Right hindlimb (tissue), 1 donor: ENCODE data around the gene MDC1.
A peak's percentile ranks its signal among the peaks of the same experiment; 100 is the strongest.

ENCODE experiments used
- DNase-seq: peaks from one replicate; pipeline ENCODE4 v3.0.0-alpha.2; 2018

The MDC1 gene

DNA sequence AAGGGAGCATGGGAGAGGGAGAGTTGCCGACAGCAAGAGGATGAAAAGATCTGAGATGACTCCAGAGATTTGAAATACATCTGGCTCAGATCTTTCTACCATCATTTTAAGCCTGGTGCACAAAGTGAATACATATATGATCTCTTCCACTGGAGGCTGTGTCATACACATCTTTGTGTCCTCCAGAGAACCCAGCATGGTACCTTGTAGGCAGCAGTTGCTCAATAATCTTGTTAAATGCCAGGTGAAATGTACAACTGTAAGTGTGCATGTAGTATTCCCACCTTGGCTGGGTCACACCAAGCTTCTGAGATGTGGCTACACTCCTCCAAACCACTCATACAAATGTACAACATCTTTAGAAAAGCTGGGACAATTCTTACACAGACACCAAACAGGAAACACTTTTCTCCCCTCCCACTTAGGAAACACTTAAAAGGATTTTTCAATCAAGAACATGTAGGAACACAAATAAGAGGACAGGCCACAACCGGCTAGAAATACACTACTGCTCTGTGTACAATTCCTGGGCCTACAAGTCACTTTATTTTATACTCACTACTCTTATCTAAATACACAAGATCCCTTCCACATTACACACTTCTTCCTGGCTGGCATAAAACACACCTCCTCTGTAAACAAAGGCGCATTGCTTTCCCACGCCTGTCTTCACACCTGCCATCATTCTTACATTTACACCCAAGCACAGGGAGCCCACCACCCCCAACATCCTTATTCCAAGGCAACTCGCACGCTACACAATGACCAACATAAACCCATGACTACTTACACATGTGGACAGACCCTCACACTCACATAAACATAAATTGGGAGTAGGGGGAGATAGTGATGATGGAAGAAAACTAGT lies 31.1 kb upstream of the MDC1 start:
- no peak for DNase-seq

DNA sequence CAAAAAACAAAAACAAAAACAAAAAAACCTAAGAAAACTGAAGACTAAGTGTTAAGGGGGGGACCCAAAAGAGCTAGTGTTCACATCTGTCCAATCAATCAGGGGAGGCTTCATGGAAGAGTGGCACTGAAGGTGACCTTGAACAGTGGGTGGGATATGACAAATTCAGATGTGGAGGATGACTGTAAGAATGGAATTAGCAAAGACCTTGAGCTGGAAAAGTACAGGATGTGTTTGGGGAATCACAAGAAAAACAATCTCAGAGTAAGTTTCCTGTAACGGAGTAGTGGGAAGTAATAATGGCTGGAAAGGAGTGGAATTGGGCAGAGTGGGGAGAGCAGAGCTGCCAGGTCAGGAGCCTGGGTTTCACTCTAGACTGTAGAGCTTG lies 30.2 kb upstream of the MDC1 start:
- DNase-seq, result no peak

DNA sequence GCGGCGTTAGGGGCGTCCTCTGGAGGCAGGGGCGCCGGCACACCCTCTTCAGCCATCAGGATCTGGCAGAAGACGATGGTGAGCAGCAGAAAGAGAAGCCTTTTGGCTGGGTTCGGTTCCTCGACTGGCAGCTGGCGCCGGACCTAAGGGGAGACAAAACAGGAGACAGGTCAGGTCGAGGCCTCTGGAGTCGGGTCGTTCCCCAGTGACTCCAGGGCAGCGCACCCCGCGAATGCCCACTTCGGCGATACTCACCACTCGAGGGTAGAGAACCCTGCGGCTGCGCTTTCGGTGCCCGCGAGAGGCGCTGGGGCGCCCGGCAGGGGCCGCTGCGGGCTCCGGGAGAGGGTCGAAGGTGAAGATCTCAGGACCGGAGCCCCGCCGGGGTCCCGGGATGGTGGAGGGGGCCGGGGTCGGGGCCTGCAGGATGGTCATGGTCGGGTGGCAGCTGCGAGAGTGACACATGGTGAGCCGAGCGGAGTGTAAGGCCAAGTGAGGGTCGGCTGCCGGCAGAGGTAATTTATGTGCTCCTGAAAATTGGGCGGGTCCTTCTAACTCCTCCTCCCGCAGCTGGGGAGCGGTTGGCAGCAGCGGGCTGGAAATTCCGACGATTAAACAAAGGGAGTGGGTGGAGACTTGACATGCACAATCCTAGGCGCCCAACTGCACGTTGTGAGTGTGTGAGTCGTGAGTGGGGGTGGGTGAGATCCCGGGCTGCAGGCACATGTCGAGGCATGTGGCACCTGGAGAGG lies 27.1 kb upstream of the MDC1 start, which contains the start of gene IER3:
Gene IER3, minus strand, starts transcription at position 494 of the 752 bp plus-strand sequence. Its CDS starts 29 bp downstream, at position 465.
- peak; percentile 87 for DNase-seq

DNA sequence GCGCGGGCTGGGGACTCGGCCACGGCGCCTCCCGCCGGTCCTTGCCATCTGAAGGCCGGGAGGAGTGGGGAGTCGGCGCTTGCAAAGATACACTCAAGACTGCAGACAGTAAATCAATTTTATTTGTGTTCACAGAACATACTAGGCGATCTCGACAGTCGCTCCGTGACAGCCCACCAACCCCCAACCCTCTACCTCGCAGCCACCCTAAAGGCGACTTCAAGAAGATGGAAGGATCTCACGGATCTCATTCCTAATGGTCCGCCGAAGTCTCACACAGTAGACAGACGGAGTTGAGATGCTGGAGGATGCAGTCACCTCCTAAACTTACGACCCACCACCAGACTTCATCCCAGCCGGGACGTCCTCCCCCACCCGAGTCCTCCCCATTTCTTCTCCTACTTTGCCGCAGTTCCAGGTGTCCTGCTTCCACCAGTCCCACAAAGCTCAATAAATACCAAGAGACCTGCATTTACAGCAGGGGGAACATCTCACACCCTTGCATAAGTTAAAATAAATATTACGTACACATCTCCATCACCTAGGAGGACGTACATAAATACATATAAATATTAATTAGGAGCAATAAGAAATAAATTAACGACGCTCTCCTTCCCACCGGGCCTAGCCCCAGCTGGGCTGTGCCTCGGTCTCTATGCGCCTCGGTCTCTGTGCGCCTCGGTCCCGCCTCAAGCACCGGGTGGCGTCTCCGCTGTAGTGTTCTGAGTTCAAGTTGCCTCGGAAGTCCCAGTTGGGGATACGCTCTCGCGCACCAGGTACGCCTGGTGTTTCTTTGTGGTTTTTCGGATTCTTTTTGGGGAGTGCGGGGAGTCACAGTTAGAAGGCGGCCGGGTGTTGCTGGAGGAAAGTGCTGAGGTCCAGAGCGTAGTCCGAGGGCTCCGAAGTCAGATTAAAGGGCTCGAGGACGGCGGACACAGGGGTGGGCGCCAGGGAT lies 26.3 kb upstream of the MDC1 start:
- DNase-seq, result peak; percentile 36

DNA sequence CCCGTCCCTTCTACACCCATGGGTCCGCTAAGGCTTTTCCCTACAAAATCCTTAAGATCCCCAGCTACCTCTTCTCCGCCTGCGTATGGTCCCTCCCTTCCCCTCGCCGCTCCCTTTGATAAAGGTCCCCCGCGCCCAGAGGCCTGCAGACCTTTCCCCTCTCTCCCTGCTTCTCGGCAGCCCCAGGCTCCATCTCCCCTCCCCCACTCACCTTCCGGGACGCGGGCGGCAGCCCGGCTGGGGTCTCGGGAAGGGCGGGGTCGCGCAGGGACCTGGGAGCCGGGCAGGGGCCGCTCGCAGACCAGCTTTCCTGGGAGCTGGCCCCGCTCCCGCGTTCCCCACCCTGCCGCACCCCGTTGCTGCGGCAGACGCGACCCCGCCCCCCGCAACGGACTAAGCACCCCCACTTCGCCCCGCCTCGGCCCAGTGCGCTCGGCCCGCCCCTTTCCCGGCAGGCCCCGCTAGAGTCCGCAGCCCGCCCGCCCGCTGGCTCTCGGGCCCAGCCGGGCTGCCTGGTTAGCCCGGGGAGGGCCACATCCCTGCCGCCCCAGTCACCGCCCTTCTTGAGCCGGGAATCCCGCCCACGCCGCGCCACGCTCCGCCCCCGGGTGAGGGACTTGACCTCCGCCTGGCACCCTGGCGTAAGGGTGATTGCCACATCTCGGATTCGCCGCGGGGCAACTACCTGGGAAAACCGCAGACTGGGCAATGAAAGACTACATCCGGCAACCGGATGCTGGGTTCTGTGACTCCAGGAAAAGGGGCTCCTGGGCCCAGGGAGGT lies 25.4 kb upstream of the MDC1 start, which contains the start of gene FLOT1:
Gene FLOT1, minus strand, starts transcription at position 372 of the 783 bp plus-strand sequence. CDS start 498 bp downstream, outside the sequence.
- peak; percentile 94 for DNase-seq

DNA sequence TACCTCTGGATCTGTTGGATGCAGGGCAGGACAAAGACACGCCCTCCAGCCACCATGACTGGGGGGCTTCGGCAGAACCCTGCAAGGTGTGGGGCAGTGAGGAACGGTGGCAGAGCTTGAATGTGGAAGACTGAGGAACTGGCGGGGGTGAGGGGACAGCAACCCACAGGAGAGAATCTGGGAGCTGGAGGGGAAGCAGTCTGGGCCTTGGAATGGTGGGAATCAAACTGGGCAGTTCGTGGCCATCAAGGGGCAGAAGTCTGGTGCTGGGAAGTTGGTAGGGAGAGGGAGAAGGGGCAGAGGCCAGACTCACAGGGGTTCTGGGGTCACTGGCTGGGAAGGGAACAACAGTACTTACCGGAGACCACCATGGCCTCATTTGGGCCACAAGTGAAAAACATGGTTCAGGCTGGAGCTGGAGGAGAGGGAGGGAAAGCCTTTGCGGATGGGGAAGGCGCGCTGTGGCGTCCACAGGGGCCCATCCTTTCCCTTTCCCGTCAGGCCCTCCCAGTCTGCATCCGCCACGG lies 24.8 kb upstream of the MDC1 start:
- no peak for DNase-seq

DNA sequence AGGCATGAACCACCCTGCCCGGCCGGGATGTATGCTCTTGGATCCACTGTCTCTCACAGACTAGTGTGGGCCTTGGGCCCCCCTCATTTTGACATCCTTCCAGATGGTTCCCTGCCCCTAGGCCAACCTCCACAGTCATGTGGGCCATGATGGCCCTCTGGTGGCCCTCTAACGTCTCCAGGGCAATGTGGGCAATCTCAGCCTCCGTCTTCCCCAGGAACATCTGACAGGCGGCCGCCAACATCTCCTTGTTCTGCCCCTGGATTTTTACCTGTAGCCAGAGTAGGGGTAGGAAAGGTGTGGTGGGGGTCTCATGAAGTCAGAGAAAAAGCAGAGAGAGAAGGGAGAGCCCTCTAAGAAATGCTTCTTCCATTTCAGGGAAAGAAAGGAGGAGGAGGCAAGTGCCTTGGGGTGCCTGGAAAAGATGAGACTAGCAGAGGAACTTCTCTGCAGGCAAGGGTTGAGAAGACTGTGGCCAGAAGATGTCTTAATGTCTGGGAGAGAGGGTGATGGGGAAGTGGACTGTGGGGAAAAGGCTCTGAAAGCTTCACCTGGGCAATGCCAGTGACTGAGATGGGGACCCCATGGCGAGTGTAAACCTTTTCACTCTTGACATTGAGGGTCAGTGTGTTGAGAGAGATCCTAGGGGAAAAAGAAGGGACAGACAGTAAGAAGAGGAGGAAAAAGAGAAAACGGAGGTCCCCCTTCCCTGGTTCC lies 24.1 kb upstream of the MDC1 start:
- DNase-seq, result no peak

DNA sequence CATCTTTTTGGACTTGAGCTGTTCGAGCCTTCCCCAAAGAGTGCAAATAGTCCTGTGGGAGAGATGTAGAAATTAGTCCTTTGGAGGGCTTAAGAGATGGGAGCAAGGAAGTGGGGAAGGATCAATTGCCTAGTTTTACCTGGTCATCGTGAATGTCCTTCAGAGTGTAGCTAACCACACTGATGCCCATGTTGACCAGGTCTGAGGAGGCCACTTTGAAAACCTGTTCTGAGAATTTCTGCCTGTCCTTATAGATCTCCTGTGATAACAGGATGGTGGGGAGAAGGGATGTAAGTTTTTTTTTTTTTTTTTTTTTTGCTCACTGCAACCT lies 23.4 kb upstream of the MDC1 start:
- no peak for DNase-seq

DNA sequence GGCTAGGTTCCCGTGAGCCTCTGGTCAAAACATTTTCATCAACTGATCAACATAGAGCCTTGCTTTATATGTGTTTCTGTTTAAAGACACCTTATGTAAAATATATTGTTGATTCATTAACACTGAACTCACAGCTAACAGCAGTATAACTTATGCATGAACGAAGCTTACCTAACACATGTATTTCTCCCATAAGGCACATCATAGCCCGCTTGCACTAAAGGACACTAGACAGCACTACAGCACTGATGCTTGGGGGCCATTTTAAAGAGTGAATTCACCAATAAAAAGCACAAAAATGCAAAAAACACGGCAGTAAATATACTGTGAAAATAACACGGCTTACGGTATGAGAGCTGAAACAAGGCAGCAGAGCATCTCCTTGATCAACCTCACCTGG lies 21.5 kb upstream of the MDC1 start:
- no peak for DNase-seq

DNA sequence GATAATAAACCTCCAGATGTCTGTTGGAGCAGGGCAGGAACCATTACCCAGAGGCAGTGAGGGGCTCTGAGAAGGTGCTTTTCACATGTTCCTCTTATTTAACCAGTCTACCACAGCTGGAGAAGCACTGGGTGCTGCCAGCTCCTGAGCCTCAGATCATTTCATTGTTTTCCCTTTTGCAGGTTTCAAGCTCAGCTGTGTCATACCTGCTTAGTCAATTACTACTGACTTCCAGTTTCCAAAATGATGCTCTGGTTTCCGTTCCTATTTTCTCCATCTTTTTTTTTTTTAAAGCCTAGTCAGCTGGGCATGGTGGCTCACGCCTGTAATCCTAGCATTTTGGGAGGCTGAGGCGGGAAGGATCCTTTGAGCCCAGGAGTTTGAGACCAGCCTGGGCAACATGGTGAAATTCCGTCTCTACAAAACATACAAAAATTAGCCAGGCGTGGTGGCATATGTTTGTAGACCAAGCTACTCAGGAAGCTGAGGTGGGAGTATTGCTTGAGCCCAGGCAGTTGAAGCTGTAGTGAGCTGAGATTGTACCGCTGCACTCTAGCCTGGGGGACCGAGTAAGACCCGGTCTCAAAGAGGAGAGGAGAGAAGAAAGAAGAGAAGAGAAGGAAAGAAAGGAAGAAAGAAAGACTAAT lies 18.7 kb upstream of the MDC1 start:
- no peak for DNase-seq

DNA sequence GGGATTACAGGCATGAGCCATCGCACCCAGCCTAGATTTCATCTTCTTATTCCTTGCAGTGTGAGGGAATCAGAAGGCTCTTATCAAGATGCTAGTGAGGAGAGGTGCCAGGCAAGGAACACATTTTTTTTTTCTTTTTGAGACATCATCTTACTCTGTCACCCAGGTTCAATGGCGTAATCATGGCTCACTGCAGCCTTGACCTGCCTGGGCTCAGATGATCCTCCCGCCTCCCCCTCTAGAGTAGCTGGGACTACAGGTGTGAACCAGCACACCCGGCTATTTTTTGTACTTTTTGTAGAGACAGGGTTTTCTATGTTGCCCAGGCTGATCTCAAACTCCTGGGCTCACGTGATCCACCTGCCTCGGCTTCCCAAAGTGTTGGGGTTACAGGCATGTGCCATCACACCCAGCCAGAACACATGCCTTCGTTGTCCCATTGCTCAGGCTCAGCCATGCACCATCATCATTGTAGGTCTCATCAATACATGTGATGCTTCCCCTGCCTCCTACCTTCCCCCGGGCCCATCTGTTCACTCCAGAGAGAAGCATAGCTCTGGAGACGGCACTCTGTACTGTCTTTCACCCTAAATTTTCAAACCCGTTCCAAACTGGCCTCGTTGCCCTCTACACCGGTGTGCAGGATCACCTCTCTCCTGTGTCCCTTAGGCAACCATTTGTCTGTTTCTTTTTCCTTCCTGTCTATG lies 15.3 kb upstream of the MDC1 start:
- DNase-seq, result no peak

DNA sequence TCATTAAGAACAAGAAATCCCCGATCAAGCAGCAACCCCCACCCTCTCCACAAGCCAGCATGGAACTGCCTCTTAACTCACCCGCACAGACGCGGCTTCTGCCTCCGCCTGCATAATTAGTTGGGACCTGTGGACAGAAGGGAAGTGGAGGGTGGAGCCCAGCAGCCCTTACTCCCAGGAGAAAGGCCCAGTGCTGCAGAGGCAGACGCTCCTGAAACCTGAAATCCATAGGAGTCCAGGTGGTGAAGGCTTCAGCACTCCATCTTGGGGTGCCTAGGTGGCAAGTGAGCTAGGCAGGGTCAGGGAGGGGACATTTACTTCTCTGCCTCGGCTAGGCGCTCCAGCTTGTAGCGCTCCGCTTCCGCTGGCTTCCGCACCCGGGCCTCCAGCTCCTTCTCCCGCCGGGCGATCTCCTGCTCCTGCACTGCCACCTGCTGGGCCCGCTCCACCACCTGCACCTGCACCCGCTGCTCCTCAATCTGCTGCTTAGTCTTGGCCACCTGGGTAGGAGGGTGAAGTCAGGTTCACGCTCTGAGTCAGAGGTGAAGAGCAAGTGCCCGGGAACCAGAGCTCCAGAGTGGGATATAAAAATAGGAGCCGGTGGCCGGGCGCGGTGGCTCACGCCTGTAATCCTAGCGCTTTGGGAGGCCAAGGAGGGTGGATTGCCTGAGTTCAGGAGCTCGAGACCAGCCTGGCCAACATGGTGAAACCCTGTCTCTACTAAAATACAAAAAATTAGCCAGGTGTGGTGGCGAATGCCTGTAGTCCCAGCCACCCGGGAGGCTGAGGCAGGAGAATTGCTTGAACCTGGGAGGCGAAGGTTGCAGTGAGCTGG lies 13.7 kb upstream of the MDC1 start:
- peak; percentile 66 for DNase-seq

DNA sequence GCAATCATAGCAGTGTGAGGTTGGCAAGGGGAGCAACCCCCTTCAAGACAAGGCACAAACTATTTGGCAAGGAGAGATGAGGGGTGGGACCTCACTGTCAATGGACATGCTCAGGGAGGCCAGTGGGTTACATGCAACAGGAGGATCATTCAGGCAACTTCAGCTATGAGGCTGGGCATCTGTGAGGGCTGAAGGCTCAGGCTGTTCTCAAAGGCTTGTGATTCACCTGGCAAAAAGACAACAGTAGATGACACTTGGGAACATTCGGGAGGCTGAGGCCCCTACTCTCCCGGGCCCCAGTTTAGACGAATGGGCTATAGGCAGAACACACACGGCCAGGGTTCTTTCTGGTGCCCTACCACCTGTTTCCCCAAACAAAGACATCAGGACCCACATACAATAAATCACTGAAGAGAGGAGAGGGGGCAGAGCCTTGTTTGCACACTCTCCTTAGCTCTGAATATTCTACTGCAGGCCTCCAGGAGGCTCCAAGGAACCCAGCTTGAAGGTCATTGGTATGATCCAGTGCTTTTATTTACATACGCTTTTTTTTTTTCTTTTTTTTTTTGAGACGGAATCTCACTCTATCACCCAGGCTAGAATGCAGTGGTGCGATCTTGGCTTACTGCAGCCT lies 11.0 kb upstream of the MDC1 start:
- DNase-seq, result no peak

DNA sequence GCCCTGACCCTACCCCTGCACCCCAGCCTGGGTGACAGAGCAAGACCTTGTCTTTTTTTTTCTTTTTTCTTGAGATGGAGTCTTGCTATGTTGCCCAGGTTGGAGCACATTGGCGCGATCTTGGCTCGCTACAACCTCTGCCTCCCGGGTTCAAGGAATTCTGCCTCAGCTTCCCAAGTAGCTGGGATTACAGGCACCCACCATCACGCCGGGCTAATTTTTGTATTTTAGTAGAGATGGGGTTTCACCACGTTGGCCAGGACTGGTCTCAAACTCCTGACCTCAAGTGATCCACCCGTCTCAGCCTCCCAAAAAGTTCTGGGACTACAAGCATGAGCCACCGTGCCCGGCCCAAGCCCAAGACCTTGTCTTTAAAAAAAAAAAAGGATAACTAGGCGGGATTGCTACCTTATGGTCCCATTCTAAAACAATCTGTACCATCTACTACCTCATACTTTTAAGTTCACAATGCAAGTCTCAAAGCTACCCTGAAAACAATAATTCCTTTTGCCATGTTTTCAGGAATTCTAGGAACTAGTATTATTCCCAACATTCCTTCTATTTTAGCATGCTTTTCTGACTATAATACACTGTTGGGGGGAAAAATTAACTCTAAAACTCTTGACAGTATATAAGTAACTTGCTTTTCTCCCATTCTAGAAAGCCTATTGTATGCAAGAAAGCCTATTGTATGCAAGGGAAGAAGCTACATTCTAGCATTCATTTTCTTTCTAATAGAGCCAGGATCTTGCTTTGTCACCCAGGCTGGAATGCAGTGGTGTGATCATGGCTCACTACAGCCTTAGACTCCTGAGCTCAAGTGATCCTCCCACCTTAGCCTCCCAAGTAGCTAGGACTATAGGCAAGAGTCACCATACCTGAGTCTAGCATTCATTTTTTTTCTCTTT lies 9.7 kb upstream of the MDC1 start:
- DNase-seq, result no peak

DNA sequence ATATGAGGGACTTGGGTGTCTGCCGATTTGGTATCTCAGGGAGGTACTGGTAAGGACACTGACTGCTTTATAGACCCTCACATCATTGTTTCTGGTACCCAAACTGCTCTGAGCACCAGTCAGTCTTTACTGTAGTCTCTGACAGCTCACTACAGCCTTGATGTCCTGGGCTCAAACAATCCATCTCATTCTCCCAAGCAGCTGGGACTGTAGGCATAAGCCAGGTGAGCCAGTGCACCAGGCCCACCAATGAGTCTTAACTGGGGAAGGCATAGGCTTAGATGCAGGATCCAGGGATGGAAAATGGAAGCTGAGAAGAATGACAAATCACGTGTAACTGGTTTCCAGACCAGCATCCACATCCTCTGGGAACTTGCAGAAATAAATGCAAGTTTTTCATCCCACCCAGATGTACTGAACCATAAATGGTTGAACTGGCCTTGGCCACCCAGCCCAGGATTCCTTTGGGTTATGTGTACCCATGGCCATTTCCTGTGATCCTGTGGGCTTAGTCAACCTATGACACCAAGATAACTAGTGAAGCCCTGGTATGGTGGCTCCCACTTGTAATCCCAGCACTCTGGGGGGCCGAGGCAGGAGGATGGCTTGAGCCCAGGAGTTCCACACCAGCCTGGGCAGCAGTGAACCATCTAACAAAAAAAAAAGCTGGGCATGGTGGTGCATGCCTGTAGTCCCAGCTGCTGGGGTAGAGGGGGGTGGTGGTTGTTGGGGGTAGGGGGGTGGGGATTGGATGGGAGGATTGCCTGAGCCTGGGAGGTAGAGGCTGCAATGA lies 8.8 kb upstream of the MDC1 start:
- no peak for DNase-seq

DNA sequence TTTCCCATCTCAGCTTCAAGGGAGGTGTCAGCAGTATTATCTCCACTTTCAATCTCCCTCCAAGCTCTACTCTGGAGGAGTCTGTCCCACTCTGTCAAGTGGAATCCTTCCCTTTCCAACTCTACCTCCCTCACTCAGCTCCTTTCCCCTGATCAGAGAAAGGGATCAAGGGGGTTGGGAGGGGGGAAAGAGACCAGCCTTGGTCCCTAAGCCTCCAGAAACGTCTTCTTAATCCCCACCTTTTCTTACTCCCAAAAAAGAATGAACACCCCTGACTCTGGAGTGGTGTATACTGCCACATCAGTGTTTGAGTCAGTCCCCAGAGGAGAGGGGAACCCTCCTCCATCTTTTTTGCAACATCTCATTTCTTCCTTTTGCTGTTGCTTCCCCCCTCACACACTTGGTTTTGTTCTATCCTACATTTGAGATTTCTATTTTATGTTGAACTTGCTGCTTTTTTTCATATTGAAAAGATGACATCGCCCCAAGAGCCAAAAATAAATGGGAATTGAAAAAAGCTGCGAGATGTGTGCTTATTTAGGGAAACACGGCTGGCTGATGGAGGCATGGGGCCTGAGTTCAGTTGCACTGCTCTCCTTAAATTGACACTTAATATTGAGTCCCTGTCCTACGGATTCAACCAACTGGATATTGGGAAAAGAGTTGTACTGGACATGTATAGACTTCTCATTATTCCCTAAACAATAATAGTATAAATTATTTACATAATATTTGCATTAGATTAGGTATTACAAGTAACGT lies 8.0 kb upstream of the MDC1 start:
- no peak for DNase-seq
